Measurements from ENCODE around the gene MPC2. TPM values are rescaled to one million over a fixed set of nuclear protein-coding genes. Genes with fewer than 3 reads are reported as not detected.

MPC2 gene
- total and polyA plus RNA-seq, 2 of the 8 experiments (the other 6 are each of a cell fraction or from before 2014, with no cell fraction given): 18.6 to 40.9 TPM

- TF ChIP-seq ATF2 (IDR thresholded peaks at IDR 0.05; ENCODE audit: low read length) (no peak), CTBP2 (IDR thresholded peaks at IDR 0.05; ENCODE audit: borderline replicate concordance, insufficient read depth, insufficient read length, low read length) (no peak)
Observed at GRCh38 chr1:167910530-167910929, 26.3 kb downstream of the MPC2 start (continued).
